Measurements from ENCODE around the gene TXNDC2.
"Not testable (repeated sequence)": the region's sequence is repeated elsewhere in the genome, so short reads cannot be mapped to it uniquely, and the experiment has no call there.

The TXNDC2 gene

GRCh38 chr18:9852266-9853081 lies 33.3 kb upstream of the TXNDC2 start:
- ChIA-PET POLR2A (no interaction called here), CTCF (no interaction called here)
- no peak for DNase-seq (ENCODE audit: extremely low spot score)
- TF ChIP-seq L3MBTL2 (conservative IDR thresholded peaks at IDR 0.05) (no peak), CTBP1 (IDR thresholded peaks at IDR 0.05; ENCODE audit: borderline replicate concordance) (no peak), SP1 (IDR thresholded peaks at IDR 0.05) (no peak), TARDBP (IDR thresholded peaks at IDR 0.05) (no peak)

- TF ChIP-seq FOXM1 (IDR thresholded peaks at IDR 0.05; ENCODE audit: borderline replicate concordance) (no peak), ARNT (IDR thresholded peaks at IDR 0.05) (no peak), TARDBP (IDR thresholded peaks at IDR 0.05) (no peak), FOXK2 (IDR thresholded peaks at IDR 0.05) (no peak)
- ChIA-PET CTCF (no interaction called here), POLR2A (no interaction called here)
- no peak for DNase-seq (ENCODE audit: extremely low spot score)
Observed at GRCh38 chr18:9854801-9855676, 30.7 kb upstream of the TXNDC2 start.

GRCh38 chr18:9855681-9856080 lies 30.1 kb upstream of the TXNDC2 start:
- ChIA-PET POLR2A (no interaction called here), CTCF (no interaction called here)
- no peak for DNase-seq (ENCODE audit: extremely low spot score)
- TF ChIP-seq FOXA1 (IDR thresholded peaks at IDR 0.05) = no peak
- TF ChIP-seq SP1 (IDR thresholded peaks at IDR 0.05) = no peak
- TF ChIP-seq ELF4 (IDR thresholded peaks at IDR 0.05) = no peak
- TF ChIP-seq TARDBP (IDR thresholded peaks at IDR 0.05) = no peak
- TF ChIP-seq ARNT (IDR thresholded peaks at IDR 0.05) = no peak
- TF ChIP-seq SUZ12 (IDR thresholded peaks at IDR 0.05) = no peak
- no peak for TF ChIP-seq FOXM1 (IDR thresholded peaks at IDR 0.05; ENCODE audit: borderline replicate concordance)

- POLR2A ChIA-PET = no interaction called here
- TF ChIP-seq LEF1 (IDR thresholded peaks at IDR 0.05; ENCODE audit: borderline replicate concordance) (no peak), ELF4 (IDR thresholded peaks at IDR 0.05) (no peak), HDGF (IDR thresholded peaks at IDR 0.05; ENCODE audit: borderline replicate concordance) (no peak), TARDBP (IDR thresholded peaks at IDR 0.05) (no peak), FOXA1 (IDR thresholded peaks at IDR 0.05) (no peak), SP1 (IDR thresholded peaks at IDR 0.05) (no peak), FOXM1 (IDR thresholded peaks at IDR 0.05; ENCODE audit: borderline replicate concordance) (no peak), CTBP1 (IDR thresholded peaks at IDR 0.05; ENCODE audit: borderline replicate concordance) (no peak), ZNF384 (IDR thresholded peaks at IDR 0.05) (no peak), L3MBTL2 (conservative IDR thresholded peaks at IDR 0.05) (no peak), BHLHE40 (IDR thresholded peaks at IDR 0.05; ENCODE audit: borderline replicate concordance) (no peak), NFRKB (IDR thresholded peaks at IDR 0.05) (no peak), FOXK2 (IDR thresholded peaks at IDR 0.05) (no peak)
- CTCF ChIA-PET = no interaction called here
- no peak for DNase-seq (ENCODE audit: extremely low spot score)
Observed at GRCh38 chr18:9856092-9856491, 29.7 kb upstream of the TXNDC2 start.

- DNase-seq (ENCODE audit: extremely low spot score); CTCF ChIA-PET; POLR2A ChIA-PET: not testable (repeated sequence)
Observed at GRCh38 chr18:9857479-9857998, 28.2 kb upstream of the TXNDC2 start.

- ChIA-PET POLR2A (no interaction called here), CTCF (no interaction called here)
- no peak for DNase-seq (ENCODE audit: extremely low spot score)
- TF ChIP-seq FOXK2 (IDR thresholded peaks at IDR 0.05) (no peak), FOXA1 (IDR thresholded peaks at IDR 0.05) (no peak), ELF4 (IDR thresholded peaks at IDR 0.05) (no peak), SP1 (IDR thresholded peaks at IDR 0.05) (no peak), PKNOX1 (IDR thresholded peaks at IDR 0.05) (no peak), CTBP1 (IDR thresholded peaks at IDR 0.05; ENCODE audit: borderline replicate concordance) (no peak), SUZ12 (IDR thresholded peaks at IDR 0.05) (no peak), ZNF384 (IDR thresholded peaks at IDR 0.05) (no peak), HDGF (IDR thresholded peaks at IDR 0.05; ENCODE audit: borderline replicate concordance) (no peak), L3MBTL2 (conservative IDR thresholded peaks at IDR 0.05) (no peak), NFRKB (IDR thresholded peaks at IDR 0.05) (no peak)
Observed at GRCh38 chr18:9858642-9859041, 27.1 kb upstream of the TXNDC2 start.

- ChIA-PET CTCF (no interaction called here), POLR2A (no interaction called here)
- TF ChIP-seq SP1 (IDR thresholded peaks at IDR 0.05) = no peak
- TF ChIP-seq HDGF (IDR thresholded peaks at IDR 0.05; ENCODE audit: borderline replicate concordance) = no peak
- no peak for TF ChIP-seq CTBP1 (IDR thresholded peaks at IDR 0.05; ENCODE audit: borderline replicate concordance)
- no peak for TF ChIP-seq LEF1 (IDR thresholded peaks at IDR 0.05; ENCODE audit: borderline replicate concordance)
- TF ChIP-seq ARNT (IDR thresholded peaks at IDR 0.05) = no peak
- TF ChIP-seq BHLHE40 (IDR thresholded peaks at IDR 0.05; ENCODE audit: borderline replicate concordance) = no peak
- TF ChIP-seq FOXA1 (IDR thresholded peaks at IDR 0.05) = no peak
- TF ChIP-seq FOXK2 (IDR thresholded peaks at IDR 0.05) = no peak
- TF ChIP-seq PKNOX1 (IDR thresholded peaks at IDR 0.05) = no peak
- no peak for TF ChIP-seq L3MBTL2 (conservative IDR thresholded peaks at IDR 0.05)
- no peak for DNase-seq (ENCODE audit: extremely low spot score)
Observed at GRCh38 chr18:9859232-9859631, 26.5 kb upstream of the TXNDC2 start.
